Right cardiac atrium (tissue), 5 donors: ENCODE results near the gene GMNN. TPM values are rescaled to one million over a fixed set of nuclear protein-coding genes. Genes with fewer than 3 reads are reported as not detected.
"Not testable (repeated sequence)": the region's sequence is repeated elsewhere in the genome, so short reads cannot be mapped to it uniquely, and the experiment has no call there.

Experiments
- ATAC-seq, 2 donors: fragments of 200-7000 bp; cut with Tn5 transposase; one replicate each; pipeline versions ENCODE4 v1.8.0 to v1.9.1; 2020; ENCODE audit warnings: moderate library complexity in 2 of 2, mild to moderate bottlenecking in 1 of 2
- DNase-seq, 3 donors: peaks; one replicate each; pipeline ENCODE4 v3.0.0-alpha.2; 2020
- H3K27ac ChIP-seq: one replicate; pipeline ENCODE4 v1.5.1; 2013; ENCODE audit warnings: mild to moderate bottlenecking, low read length, control low read depth, moderate library complexity
- H3K27me3 ChIP-seq: one replicate; pipeline ENCODE4 v1.6.1; 2013; ENCODE audit not compliant: control insufficient read depth, insufficient read depth
- H3K4me1 ChIP-seq: one replicate; pipeline ENCODE4 v1.6.1; 2013; ENCODE audit warnings: low read length; ENCODE audit not compliant: control insufficient read depth, insufficient read depth
- H3K4me3 ChIP-seq: one replicate; pipeline ENCODE4 v1.5.1; 2013; ENCODE audit warnings: low read length, control low read depth
- H3K9me3 ChIP-seq: one replicate; pipeline ENCODE4 v1.6.1; 2013; ENCODE audit warnings: low read length; ENCODE audit not compliant: control insufficient read depth
- WGBS: extraction: QIAGEN DNeasy Blood & Tissue Kit; methylation state at CpG from one replicate; pipeline ENCODE4 v1.1.7; 2013; 5-methylcytosine and 5-hydroxymethylcytosine counted together
- intact Hi-C, 4 donors: fragments of 100-400 bp; cut with DNase I; formaldehyde crosslinking; loops; one replicate each; pipeline versions ENCODE4 v1.11.0 to v1.14.0; 2022 to 2023
- polyA plus RNA-seq: library from polyadenylated mRNA; stranded (reverse); fragments of 200-250 nt; gene quantifications from one replicate; pipeline ENCODE4 v1.2.3, GENCODE V29; 2013
- total RNA-seq, 4 donors: library from RNA; stranded (reverse); fragmentation: NEBNext Ultra II Directional; extraction: Animal tissue kit (Norgen Biotek cat#: 25700); gene quantifications; one replicate each; pipeline ENCODE4 v1.2.1, GENCODE V29; 2021
- donor health status: healthy with polysubstance abuse.
- donor health status: DM: no; HTN: yes; CAD: no.
- donor health status: DM: no; HTN: no; CAD: no.
- donor health status: DM: no; HTN: yes; CAD: no; lungs with severe emphysema.
- donor health status: DM: yes; HTN: yes; CAD: no.

Gene GMNN
- total and polyA plus RNA-seq, 5 donors: 5.6 to 8.2 (median 6.5) TPM

DNA sequence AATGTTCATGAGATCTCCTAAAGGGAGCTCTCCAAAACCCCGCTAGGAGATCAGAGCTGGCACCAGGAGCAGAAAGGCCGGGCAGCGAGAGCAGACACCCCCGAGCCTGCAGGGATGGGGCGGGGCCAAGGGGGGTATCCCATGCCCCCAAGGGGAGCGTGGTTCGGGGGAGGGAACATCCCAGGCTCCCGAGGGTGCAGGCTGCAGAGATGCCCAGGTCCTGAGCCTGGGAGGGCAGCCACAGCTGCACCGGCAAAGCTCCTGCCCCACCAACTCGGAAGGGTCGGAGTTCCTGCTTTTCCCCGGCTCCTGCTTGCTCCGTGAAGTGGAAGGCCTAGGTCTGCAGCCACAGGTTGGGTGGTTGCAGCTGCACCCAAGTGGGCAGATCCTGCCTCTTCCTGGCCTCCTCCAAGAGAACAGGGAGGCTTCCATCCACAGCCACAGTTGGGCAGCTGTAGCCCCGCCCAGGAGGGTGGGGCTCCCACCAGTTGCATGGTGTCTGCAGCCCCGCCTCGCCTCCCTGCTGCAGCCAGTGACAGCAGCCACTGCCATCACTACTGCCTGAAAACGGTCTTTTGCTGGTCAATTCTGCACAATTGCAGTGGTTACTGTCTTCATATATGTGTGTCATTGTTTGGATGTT, 13.4 kb upstream of the GMNN start:
- ATAC-seq: peak; percentile 33 to 47

DNA sequence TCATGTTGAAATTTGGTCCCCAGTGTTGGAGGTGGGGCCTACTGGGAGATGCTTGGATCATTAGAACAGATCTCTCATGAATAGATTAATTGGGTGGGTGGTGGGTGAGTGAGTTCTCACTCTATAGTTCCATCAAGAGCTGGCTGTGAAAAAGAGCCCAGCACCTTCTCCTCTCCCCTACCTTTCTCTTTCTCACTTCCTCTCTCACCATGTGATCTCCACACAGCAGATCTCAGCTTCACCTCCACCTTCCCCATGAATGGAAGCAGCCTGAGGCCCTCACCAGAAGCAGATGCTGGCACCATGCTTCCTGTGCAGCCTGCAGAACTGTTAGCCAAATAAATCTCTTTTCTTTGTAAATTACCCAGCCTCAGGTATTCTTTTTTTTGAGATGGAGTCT, 12.9 kb upstream of the GMNN start:
- Histone ChIP-seq H3K27me3 (no peaks in the 10 kb centered on the region), H3K9me3 (no peaks in the 10 kb centered on the region), H3K4me3 (no peak overlapping the region), H3K27ac (no peak overlapping the region), H3K4me1 (no peaks in the 10 kb centered on the region)
- intact Hi-C loops: loop anchor here in 1 of 4 donors (5.0 kb wide), 1 partner anchor 180 kb away; no protein-coding TSS in a partner anchor
- DNase-seq (no peak), ATAC-seq (no peak)

More for the DNA sequence above, 13.4 kb upstream of the GMNN start:
- no peaks in the 10 kb centered on the region for H3K4me1 ChIP-seq
- no peaks in the 10 kb centered on the region for H3K27me3 ChIP-seq
- no peaks in the 10 kb centered on the region for H3K9me3 ChIP-seq
- no peak overlapping the region for H3K27ac ChIP-seq
- H3K4me3 ChIP-seq: no peak overlapping the region
- 85% methylated on average over 17 of the region's 17 CpGs for WGBS
- intact Hi-C loops: loop anchor here in 1 of 4 donors (5.0 kb wide), 1 partner anchor 179 kb away; no protein-coding TSS in a partner anchor
- DNase-seq: peak in 1 of 3 donors; percentile 53

DNA sequence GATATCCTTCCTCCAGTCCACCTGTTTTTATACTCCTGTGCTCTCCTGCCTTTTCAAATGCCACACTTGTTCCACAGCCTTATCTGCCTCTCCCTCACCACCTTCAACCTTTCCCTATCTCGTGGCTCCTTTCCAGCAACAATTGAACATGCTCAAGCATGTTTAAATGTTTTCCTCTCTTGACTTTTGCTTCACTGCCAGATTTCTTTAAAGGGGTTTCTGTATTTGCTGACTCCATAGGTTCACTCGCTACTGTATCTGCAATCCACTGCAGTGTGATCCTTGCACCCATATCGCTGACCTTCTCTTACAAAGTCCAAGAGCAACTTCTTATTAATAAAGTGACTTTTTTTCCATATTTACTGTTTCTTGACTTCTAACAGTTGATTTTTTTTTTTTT, 11.2 kb upstream of the GMNN start:
- intact Hi-C loops: loop anchor here in 1 of 4 donors (5.0 kb wide), 1 partner anchor 181 kb away; no protein-coding TSS in a partner anchor
- 49% methylated on average over 3 of the region's 3 CpGs for WGBS
- no peak for ATAC-seq
- Histone ChIP-seq H3K4me3 (no peak overlapping the region), H3K4me1 (no peaks in the 10 kb centered on the region), H3K27me3 (no peaks in the 10 kb centered on the region), H3K27ac (no peak overlapping the region), H3K9me3 (no peaks in the 10 kb centered on the region)
- no peak for DNase-seq

DNA sequence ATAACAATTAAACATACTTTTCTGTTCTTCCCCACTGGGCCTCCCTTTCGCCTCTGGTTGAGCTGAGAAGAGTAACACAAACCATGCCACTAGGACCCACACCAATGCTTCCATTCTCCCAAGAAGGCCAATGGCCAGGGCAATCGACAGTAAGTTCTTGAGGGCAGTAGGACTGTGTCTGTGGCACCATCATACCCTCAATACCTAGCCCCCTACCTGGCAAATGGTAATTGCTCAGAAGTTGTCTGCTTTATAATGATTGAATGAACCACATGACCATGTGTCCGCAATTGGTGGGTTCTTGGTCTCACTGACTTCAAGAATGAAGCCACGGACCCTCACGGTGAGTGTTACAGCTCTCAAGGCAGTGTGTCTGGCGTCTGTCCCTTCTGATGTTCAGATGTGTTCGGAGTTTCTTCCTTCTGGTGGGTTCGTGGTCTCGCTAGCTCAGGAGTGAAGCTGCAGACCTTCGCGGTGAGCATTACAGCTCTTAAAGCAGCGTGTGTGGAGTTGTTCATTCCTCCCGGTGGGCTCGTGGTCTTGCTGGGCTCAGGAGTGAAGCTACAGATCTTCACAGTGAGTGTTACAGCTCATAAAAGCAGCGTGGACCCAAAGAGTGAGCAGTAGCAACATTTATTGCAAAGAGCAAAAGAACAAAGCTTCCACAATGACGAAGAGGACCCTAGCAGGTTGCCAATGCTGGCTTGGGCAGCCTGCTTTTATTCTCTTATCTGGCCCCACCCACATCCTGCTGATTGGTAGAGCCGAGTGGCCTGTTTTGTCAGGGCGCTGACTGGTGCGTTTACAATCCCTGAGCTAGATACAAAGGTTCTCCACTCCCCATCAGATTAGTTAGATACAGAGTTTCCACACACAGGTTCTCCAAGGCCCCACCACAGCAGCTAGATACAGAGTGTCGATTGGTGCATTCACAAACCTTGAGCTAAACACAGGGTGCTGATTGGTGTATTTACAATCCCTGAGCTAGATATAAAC, 9.6 kb upstream of the GMNN start:
- intact Hi-C loops: loop anchor here in 3 of 4 donors (5.0 kb wide), 2 partner anchors 183 to 188 kb away; no protein-coding TSS in a partner anchor
- 89% methylated on average over 20 of the region's 20 CpGs for WGBS
- ATAC-seq, H3K4me1 ChIP-seq, DNase-seq, H3K27ac ChIP-seq, H3K27me3 ChIP-seq, H3K4me3 ChIP-seq, H3K9me3 ChIP-seq: not testable (repeated sequence)

DNA sequence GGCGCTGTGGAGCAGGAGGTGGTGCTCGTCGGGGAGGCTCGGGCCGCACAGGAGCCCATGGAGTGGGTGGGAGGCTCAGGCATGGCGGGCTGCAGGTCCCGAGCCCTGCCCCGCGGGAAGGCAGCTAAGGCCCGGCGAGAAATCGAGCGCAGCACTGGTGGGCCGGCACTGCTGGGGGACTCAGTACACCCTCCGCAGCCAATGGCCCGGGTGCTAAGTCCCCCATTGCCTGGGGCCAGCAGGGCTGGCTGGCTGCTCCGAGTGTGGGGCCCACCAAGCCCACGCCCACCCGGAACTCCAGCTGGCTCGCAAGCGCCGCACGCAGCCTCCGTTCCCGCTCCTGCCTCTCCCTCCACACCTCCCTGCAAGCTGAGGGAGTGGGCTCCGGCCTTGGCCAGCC, 8.8 kb upstream of the GMNN start:
- ATAC-seq, H3K4me1 ChIP-seq, H3K27me3 ChIP-seq, DNase-seq, H3K27ac ChIP-seq, H3K9me3 ChIP-seq, H3K4me3 ChIP-seq: not testable (repeated sequence)
- WGBS: 96% methylated on average over 23 of the region's 26 CpGs
- intact Hi-C loops: loop anchor here in 2 of 4 donors (5.0 kb wide), 2 partner anchors 184 to 189 kb away; no protein-coding TSS in a partner anchor

DNA sequence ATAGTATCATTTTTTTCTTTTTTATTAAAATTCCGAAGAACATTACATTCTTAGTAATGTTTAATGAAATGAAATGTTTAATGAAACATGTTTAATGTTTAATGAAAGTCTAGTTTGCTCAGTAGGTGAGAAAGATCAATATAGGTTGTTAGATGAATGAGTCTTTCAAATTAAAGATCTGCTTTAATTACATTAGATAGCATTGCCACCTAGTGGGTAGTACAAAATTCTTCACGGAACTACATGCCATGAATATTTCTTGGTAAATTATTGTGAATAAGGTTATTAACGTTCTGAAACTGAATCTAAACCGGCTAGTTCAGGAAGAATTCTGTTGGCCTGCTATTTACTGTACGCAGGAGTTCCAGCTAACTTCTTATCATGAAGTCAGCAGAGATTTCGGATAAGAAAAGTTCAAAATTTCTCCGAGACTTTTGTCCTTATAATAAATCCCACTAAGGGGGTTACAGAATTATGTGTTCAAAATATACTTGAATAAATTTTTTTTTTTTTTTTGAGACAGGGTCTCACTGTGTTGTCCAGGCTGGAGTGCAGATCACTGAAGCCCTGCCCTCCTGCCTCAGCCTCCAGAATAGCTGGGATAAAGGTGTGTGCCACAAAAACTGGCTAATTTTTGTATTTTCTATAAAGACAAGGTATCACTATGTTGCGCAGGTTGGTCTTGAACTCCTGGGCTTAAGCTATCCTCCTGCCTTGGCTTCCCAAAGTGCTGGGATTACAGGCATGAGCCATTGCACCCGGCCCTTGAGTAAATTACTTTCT, 7.9 kb upstream of the GMNN start:
- Histone ChIP-seq H3K9me3 (no peaks in the 10 kb centered on the region), H3K4me1 (no peaks in the 10 kb centered on the region), H3K4me3 (no peak overlapping the region), H3K27me3 (no peaks in the 10 kb centered on the region), H3K27ac (no peak overlapping the region)
- 56% methylated on average over 9 of the region's 9 CpGs for WGBS
- ATAC-seq: peak; percentile 51 to 52
- no peak for DNase-seq
- intact Hi-C loops: loop anchor here in 2 of 4 donors (5.0 kb wide), 2 partner anchors 185 to 190 kb away; no protein-coding TSS in a partner anchor

DNA sequence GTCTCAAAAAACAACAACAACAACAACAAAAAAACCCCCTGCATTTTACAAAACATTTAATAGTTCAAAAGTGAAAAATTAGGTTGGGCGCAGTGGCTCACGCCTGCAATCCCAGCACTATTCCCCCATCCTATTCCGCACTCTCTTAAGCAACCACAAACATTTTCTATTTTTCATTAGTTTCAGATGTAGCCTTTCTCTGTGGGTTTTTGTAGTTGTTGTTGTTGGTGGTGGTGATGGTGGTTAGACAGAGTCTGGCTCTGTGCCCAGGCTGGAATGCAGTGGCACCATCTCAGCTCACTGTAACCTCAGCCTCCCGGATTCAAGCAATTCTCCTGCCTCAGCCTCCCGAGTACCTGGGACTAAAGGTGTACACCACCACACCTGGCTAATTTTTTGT, 6.4 kb upstream of the GMNN start:
- Histone ChIP-seq H3K27ac (no peak overlapping the region), H3K4me1 (no peaks in the 10 kb centered on the region), H3K4me3 (no peak overlapping the region), H3K27me3 (no peaks in the 10 kb centered on the region), H3K9me3 (no peaks in the 10 kb centered on the region)
- DNase-seq (no peak), ATAC-seq (no peak)
- 94% methylated on average over 5 of the region's 5 CpGs for WGBS
- intact Hi-C loops: loop anchor here in 2 of 4 donors (5.0 kb wide), 2 partner anchors 186 to 191 kb away; no protein-coding TSS in a partner anchor

DNA sequence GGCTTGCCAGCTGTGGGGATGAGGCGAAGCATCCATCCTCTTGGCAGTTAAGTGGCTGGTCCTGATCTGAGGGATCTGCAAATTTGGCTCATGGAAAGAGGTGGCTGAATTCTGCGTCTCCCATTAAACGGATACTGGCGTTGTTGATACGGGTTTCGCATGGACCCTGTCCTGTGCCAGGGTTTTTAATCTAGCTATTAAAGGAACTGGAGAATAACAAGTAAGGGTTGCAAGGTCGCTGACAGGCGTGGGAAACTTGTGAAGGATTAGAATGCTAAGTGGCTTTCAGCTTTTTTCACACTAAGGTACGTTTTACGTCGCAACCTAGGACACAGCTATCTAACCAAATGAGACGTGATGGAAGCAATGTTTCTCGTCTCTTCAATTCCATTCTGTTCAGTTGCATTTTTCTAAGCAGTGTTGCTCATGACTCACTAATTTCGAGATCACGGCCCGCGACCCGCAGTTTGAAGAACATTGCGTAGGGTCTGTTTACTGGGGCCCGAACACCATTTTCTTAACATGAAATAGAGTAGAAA, 852 bp downstream of the GMNN start:
- H3K9me3 ChIP-seq: no peaks in the 10 kb centered on the region
- WGBS: 7% methylated on average over 20 of the region's 20 CpGs
- H3K27me3 ChIP-seq: no peaks in the 10 kb centered on the region
- H3K4me3 ChIP-seq: peak overlapping the region; percentile 92
- intact Hi-C loops: no loop called here
- peak overlapping the region; percentile 53 for H3K27ac ChIP-seq
- no peak for ATAC-seq
- H3K4me1 ChIP-seq: peaks cover 2% of the 10 kb centered on the region
- DNase-seq: no peak

DNA sequence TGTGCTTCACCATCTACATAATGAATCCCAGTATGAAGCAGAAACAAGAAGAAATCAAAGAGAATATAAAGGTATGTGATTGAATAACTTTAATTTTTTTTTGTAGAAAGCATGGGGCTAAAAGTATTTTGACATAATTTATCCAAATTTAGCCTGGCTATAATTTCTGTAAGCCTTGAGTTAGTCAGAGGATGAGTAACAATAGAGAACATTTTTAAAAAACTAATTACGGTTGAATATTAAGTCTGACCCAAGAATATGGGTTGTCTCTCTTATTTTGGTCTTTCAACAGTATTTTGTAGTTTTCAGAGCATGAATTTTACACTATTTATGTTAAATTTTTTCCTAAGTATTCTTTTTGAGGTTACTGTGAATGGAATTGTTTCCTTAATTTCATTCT, 2.5 kb downstream of the GMNN start:
- ATAC-seq: no peak
- intact Hi-C loops: no loop called here
- 74% methylated on average over 1 of the region's 1 CpG for WGBS

DNA sequence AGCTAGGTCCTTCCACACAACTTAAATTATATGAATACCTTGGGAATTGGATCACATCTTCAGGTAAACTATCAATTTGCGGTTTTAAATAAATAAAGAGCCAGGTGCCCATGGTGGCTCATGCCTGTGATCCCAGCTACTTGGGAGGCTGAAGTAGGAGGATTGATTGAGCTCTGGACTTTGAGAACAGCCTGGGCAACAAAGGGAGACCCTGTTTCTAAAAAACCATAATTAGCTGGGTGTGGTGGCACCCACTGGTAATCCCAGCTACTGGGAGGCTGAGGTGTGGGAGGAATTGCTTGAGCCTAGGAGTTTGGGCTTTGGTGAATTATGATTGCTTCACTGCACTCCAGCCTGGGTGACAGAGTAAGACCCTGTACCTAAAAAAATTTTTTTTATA, 3.4 kb downstream of the GMNN start:
- intact Hi-C loops: no loop called here
- Histone ChIP-seq H3K27me3 (no peaks in the 10 kb centered on the region), H3K4me3 (no peak overlapping the region), H3K4me1 (peaks cover 2% of the 10 kb centered on the region), H3K9me3 (no peaks in the 10 kb centered on the region), H3K27ac (no peak overlapping the region)
- DNase-seq (no peak), ATAC-seq (no peak)
- WGBS: 98% methylated on average over 1 of the region's 1 CpG

More for the DNA sequence above, 2.5 kb downstream of the GMNN start:
- Histone ChIP-seq H3K4me3 (no peak overlapping the region), H3K9me3 (no peaks in the 10 kb centered on the region), H3K4me1 (peaks cover 2% of the 10 kb centered on the region), H3K27ac (no peak overlapping the region), H3K27me3 (no peaks in the 10 kb centered on the region)
- no peak for DNase-seq
